ENCODE results near the gene GLCCI1.
"Not testable (repeated sequence)": the region's sequence is repeated elsewhere in the genome, so short reads cannot be mapped to it uniquely, and the experiment has no call there.

GLCCI1 gene

DNA sequence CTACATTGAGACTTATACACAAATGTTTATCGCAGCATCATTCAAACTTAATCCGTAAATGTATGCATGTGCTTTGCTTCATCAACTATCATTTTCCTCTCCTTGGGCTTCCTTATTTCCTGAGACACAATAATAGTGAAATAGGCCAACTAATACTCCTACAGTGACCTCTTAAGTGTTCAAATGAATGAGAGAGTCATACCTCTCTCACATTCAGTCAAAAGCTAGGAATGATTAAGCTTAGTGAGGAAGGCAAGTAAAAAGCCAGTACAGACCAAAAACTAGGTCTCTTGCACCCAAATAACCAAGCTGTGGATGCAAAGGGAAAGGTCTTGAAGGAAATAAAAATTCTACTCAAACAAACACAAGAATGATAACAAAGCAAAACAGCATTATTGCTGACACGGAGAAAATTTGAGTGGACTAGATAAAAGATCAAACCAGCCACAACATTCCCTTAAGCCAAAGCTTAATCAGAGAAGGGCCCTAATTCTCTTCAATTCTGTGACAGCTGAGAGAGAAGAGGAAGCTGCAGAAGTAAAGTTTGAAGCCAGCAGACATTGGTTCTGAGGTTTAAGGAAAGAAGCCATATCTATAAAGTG, 72.3 kb downstream of the GLCCI1 start:
- Histone ChIP-seq H3K9me3 (ENCODE audit: control insufficient read depth, low read length) (no peaks in the 10 kb centered on the region), H3K9ac (ENCODE audit: low read length) (no peak overlapping the region), H3K27me3 (ENCODE audit: control insufficient read depth, insufficient read depth, low read length) (no peaks in the 10 kb centered on the region), H3K4me1 (ENCODE audit: control insufficient read depth, insufficient read depth, low read length) (no peaks in the 10 kb centered on the region), H3K4me3 (ENCODE audit: low read length) (no peak overlapping the region), H3K36me3 (ENCODE audit: control insufficient read depth, insufficient read depth, low read length) (no peaks in the 10 kb centered on the region)

DNA sequence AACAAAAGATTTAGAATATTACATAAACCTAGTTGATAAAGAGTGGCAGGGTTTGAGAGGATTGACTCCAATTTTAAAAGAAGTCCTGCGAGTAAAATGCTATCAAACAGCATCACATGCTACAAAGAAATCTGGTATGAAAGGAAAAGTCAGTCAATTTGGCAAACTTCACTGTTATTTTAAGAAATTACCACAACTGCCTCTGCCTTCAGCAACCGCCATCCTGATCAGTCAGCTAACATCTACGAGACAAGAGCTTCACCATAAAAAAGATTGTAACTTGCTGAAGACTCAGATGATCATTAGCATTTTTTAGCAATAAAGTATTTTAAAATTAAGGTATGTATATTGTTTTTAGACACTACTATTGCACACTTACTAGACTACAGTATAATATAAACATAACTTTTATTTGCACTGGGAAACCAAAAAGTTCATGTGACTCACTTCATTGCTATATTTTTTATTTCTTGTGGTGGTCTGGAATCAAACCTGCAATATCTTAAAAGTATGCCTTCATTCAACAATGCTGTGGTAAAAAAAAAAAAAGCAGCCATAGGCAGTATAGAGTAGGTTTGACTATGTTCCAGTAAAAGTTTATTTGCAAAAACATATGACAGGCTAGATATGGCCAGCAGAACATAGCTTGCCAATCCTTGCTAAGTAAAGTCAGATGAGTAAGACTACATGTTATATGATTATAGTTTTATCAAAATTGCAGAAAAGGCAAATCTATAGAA, 74.4 kb downstream of the GLCCI1 start:
- H3K9me3 ChIP-seq (ENCODE audit: control insufficient read depth, low read length), result no peaks in the 10 kb centered on the region
- no peaks in the 10 kb centered on the region for H3K27me3 ChIP-seq (ENCODE audit: control insufficient read depth, insufficient read depth, low read length)
- no peak overlapping the region for H3K4me3 ChIP-seq (ENCODE audit: low read length)
- no peaks in the 10 kb centered on the region for H3K4me1 ChIP-seq (ENCODE audit: control insufficient read depth, insufficient read depth, low read length)
- no peaks in the 10 kb centered on the region for H3K36me3 ChIP-seq (ENCODE audit: control insufficient read depth, insufficient read depth, low read length)
- H3K9ac ChIP-seq (ENCODE audit: low read length), result no peak overlapping the region

DNA sequence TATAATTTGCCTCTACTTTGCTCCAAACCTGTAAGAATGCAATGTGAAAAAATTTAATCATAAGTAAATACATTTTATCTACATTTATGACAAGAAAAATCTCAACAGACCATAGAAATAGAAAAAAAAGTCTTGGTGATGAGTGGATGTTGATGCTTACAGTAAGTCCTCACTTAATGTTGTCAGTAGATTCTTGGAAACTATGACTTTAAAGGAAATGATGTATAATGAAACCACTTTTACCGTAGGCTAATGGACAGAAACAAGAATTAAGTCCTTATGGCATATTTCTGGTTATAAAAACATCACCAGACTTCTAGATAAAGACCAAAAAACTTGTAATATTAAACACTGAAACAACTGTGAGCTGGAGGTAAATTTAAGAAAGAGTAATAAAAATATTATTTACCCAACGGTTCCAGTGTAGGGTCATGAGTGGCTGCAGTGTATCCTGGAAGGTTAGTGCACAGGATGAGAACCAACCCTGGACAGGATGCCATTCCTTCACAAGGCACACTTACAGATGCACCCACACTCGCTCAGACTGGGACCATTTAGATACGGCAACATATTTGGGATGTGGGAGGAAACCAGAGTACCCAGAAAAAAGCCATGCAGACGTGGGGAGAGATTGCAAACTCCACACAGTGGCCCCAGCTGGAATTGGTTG, 76.3 kb downstream of the GLCCI1 start:
- no peaks in the 10 kb centered on the region for H3K36me3 ChIP-seq (ENCODE audit: control insufficient read depth, insufficient read depth, low read length)
- no peaks in the 10 kb centered on the region for H3K4me1 ChIP-seq (ENCODE audit: control insufficient read depth, insufficient read depth, low read length)
- H3K9me3 ChIP-seq (ENCODE audit: control insufficient read depth, low read length), result no peaks in the 10 kb centered on the region
- H3K9ac ChIP-seq (ENCODE audit: low read length), result no peak overlapping the region
- H3K27me3 ChIP-seq (ENCODE audit: control insufficient read depth, insufficient read depth, low read length), result no peaks in the 10 kb centered on the region
- no peak overlapping the region for H3K4me3 ChIP-seq (ENCODE audit: low read length)

DNA sequence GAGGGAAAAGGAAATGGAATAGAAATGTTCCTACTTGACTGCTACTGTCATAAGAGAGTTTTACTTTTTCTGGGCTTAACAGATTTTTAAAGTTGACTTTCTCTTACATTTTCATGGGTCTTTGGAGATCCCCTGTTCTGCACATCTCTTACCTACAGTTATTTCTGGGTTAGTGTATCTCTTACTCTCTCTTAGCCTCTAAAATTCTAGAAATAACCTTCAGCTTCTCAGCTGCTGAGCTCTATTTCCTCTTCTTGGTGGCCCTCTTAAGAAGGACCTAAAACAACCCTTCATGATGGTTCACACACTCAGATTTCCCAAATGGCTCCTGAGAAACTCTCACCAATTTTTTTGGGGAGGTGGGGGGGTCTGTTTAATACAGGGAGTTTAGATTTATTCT, 79.5 kb downstream of the GLCCI1 start:
- not testable (repeated sequence) for H3K9ac ChIP-seq (ENCODE audit: low read length); H3K27me3 ChIP-seq (ENCODE audit: control insufficient read depth, insufficient read depth, low read length); H3K4me1 ChIP-seq (ENCODE audit: control insufficient read depth, insufficient read depth, low read length); H3K36me3 ChIP-seq (ENCODE audit: control insufficient read depth, insufficient read depth, low read length); H3K4me3 ChIP-seq (ENCODE audit: low read length); H3K9me3 ChIP-seq (ENCODE audit: control insufficient read depth, low read length)

DNA sequence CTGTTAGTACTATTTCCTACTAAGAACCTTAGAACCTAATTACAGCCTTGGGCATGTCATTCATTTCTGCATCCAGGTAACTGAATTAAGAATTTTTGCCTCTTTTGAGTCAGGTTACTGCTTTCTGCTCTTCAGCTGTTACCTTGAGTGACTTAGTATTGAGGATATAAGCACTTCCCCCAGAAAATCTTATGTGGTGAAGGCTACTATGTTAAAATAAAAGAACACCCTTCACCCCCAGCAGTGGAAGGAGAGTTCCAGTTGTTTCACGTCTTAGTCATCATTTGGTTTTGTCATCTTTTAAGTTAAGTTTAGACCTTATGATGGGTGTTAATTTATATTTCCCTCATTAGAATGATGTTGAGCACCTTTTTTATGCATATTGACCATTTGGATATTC, 82.8 kb downstream of the GLCCI1 start:
- Histone ChIP-seq H3K9ac (ENCODE audit: low read length) (no peak overlapping the region), H3K36me3 (ENCODE audit: control insufficient read depth, insufficient read depth, low read length) (no peaks in the 10 kb centered on the region), H3K4me3 (ENCODE audit: low read length) (no peak overlapping the region), H3K4me1 (ENCODE audit: control insufficient read depth, insufficient read depth, low read length) (no peaks in the 10 kb centered on the region), H3K27me3 (ENCODE audit: control insufficient read depth, insufficient read depth, low read length) (no peaks in the 10 kb centered on the region), H3K9me3 (ENCODE audit: control insufficient read depth, low read length) (no peaks in the 10 kb centered on the region)

DNA sequence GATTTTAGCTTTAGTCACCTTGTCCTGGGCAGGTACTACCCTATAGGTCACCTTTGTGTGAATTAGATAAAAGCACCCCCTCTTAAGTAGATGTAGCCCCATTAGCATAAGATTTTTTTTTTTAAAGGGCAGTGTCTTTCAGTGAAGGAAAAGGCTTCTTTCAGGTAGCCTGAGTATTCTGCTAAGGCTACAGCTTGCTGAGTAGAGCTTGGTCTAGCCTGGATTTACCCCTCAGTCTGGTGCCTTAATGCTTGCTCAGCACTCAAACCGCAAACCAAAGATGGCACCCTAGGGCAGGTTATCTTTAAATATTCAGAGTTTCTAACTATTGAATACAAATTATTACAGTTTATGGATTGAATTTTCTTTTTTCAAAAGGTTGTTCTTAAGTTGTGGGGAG, 83.4 kb downstream of the GLCCI1 start:
- H3K9me3 ChIP-seq (ENCODE audit: control insufficient read depth, low read length), result no peaks in the 10 kb centered on the region
- no peak overlapping the region for H3K4me3 ChIP-seq (ENCODE audit: low read length)
- H3K9ac ChIP-seq (ENCODE audit: low read length), result no peak overlapping the region
- H3K36me3 ChIP-seq (ENCODE audit: control insufficient read depth, insufficient read depth, low read length), result no peaks in the 10 kb centered on the region
- H3K4me1 ChIP-seq (ENCODE audit: control insufficient read depth, insufficient read depth, low read length), result no peaks in the 10 kb centered on the region
- H3K27me3 ChIP-seq (ENCODE audit: control insufficient read depth, insufficient read depth, low read length), result no peaks in the 10 kb centered on the region

DNA sequence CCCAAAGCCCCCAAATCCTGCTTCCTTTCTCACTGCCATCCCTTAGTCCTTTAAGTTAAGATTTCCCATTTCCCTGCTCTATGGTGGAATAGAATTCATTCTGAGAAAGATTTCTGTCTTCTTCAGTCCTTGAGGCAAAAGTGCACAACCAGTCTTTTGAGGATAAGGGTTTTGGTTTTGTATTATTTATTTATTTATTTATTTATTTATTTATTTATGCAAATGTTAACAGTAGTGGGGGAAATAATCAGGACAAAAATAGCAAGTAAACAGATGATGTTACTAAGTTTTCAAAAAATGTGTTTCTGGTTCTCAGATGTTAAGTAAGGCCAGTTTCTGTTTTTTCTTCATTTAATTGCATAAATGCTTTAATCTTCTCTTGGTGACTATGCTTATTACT, 84.2 kb downstream of the GLCCI1 start:
- H3K9ac ChIP-seq (ENCODE audit: low read length), result no peak overlapping the region
- H3K4me1 ChIP-seq (ENCODE audit: control insufficient read depth, insufficient read depth, low read length), result no peaks in the 10 kb centered on the region
- H3K9me3 ChIP-seq (ENCODE audit: control insufficient read depth, low read length), result no peaks in the 10 kb centered on the region
- H3K4me3 ChIP-seq (ENCODE audit: low read length), result no peak overlapping the region
- no peaks in the 10 kb centered on the region for H3K36me3 ChIP-seq (ENCODE audit: control insufficient read depth, insufficient read depth, low read length)
- H3K27me3 ChIP-seq (ENCODE audit: control insufficient read depth, insufficient read depth, low read length), result no peaks in the 10 kb centered on the region

DNA sequence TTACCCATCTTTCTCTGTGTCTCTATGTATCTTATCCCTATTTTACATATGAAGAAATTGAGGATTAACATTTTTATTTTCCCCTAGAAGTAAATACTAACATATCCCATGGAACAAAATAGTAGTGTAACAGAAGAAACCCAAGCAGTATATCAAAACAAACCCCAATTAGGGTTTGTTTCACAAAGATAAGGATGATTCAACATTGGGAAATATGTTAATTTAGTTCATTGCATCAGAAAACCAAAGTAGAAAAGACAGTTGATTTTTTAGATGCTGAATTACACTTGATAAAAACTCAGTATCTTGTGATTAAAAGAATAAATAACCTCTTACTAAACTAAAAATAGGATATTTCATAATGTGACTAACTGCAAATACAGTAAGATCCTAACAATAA, 87.8 kb downstream of the GLCCI1 start:
- no peaks in the 10 kb centered on the region for H3K4me1 ChIP-seq (ENCODE audit: control insufficient read depth, insufficient read depth, low read length)
- no peaks in the 10 kb centered on the region for H3K27me3 ChIP-seq (ENCODE audit: control insufficient read depth, insufficient read depth, low read length)
- H3K4me3 ChIP-seq (ENCODE audit: low read length), result no peak overlapping the region
- no peaks in the 10 kb centered on the region for H3K36me3 ChIP-seq (ENCODE audit: control insufficient read depth, insufficient read depth, low read length)
- H3K9me3 ChIP-seq (ENCODE audit: control insufficient read depth, low read length), result no peaks in the 10 kb centered on the region
- H3K9ac ChIP-seq (ENCODE audit: low read length), result no peak overlapping the region

DNA sequence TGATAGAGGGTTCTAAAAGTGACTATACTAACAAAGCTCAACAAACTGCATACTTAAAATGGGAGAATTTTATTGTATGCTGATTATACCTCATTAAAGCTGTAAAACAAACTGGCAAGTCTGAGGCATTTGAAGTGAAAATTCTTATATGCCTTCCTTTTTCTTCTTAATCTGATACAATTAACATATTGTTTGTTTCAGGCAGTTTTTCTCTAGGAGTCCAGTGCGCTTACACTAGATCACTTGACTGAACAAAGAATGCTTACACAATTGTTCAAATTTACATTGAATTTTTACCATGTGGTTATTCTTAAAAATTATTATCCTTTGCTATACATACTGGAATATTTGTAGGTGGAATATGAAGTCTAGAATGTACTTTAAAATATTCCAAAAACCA, 89.0 kb downstream of the GLCCI1 start:
- H3K9me3 ChIP-seq (ENCODE audit: control insufficient read depth, low read length), result no peaks in the 10 kb centered on the region
- H3K4me3 ChIP-seq (ENCODE audit: low read length), result no peak overlapping the region
- no peaks in the 10 kb centered on the region for H3K4me1 ChIP-seq (ENCODE audit: control insufficient read depth, insufficient read depth, low read length)
- H3K27me3 ChIP-seq (ENCODE audit: control insufficient read depth, insufficient read depth, low read length), result no peaks in the 10 kb centered on the region
- no peak overlapping the region for H3K9ac ChIP-seq (ENCODE audit: low read length)
- H3K36me3 ChIP-seq (ENCODE audit: control insufficient read depth, insufficient read depth, low read length), result no peaks in the 10 kb centered on the region

DNA sequence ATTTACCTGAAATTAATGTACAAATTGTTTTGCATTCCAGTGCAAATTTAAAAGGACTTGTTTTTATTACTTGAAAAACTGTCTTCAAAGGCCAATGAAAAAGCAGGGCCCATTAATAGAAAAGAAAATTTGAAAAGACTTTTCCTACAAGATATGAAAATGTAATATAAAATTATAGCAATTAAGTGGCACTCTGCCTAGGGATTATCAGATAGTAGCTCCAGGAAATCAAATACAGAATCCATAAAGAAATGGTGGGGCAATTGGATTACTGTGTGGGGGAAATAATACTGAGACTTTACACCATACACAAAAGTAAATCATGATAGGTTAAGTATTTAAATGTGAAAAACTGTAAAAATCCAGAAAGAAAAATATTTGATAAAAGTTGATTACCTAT, 89.7 kb downstream of the GLCCI1 start:
- Histone ChIP-seq H3K4me3 (ENCODE audit: low read length) (no peak overlapping the region), H3K36me3 (ENCODE audit: control insufficient read depth, insufficient read depth, low read length) (no peaks in the 10 kb centered on the region), H3K27me3 (ENCODE audit: control insufficient read depth, insufficient read depth, low read length) (no peaks in the 10 kb centered on the region), H3K4me1 (ENCODE audit: control insufficient read depth, insufficient read depth, low read length) (no peaks in the 10 kb centered on the region), H3K9me3 (ENCODE audit: control insufficient read depth, low read length) (no peaks in the 10 kb centered on the region), H3K9ac (ENCODE audit: low read length) (no peak overlapping the region)

DNA sequence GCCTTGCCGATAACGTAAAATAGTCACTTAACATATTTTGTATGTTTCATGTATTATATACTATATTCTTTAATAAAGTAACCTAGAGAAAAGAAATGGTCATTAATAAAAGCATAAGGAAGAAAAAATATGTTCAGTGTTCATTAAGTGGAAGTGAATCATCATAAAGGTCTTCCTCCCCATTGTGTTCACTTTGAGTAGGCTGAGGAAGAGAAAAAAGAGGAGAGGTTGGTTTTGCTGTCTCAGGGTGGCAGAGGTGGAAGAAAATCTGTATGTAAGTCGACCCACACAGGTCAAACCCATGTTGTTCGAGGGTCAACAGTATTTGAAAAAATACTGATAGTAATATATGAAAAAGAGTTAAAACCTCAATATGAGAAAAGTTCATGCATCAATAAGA, 90.3 kb downstream of the GLCCI1 start:
- no peaks in the 10 kb centered on the region for H3K9me3 ChIP-seq (ENCODE audit: control insufficient read depth, low read length)
- H3K36me3 ChIP-seq (ENCODE audit: control insufficient read depth, insufficient read depth, low read length), result no peaks in the 10 kb centered on the region

DNA sequence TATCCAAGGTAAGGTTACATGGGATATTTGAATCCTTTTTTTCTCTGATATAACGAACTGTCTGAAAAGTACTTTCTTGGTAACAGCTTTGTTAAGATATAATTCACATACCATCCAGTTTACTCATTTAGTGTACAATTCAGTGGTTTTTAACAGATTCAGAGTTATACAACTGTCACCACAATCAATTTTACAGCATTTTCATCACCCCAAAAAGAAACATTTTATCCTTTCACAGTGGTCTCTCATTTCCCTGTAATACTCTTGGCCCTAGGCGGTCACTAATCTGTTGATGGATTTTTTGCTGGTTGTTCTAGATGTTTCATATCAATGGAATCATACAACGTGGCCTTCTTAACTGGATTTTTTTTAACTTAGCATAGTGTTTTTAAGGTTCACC, 91.6 kb downstream of the GLCCI1 start:
- H3K9me3 ChIP-seq (ENCODE audit: control insufficient read depth, low read length), result no peaks in the 10 kb centered on the region
- H3K27me3 ChIP-seq (ENCODE audit: control insufficient read depth, insufficient read depth, low read length), result no peaks in the 10 kb centered on the region
- H3K36me3 ChIP-seq (ENCODE audit: control insufficient read depth, insufficient read depth, low read length), result no peaks in the 10 kb centered on the region
- H3K4me3 ChIP-seq (ENCODE audit: low read length), result no peak overlapping the region
- no peak overlapping the region for H3K9ac ChIP-seq (ENCODE audit: low read length)
- no peaks in the 10 kb centered on the region for H3K4me1 ChIP-seq (ENCODE audit: control insufficient read depth, insufficient read depth, low read length)

More for the DNA sequence above, 90.3 kb downstream of the GLCCI1 start:
- no peak overlapping the region for H3K9ac ChIP-seq (ENCODE audit: low read length)
- no peak overlapping the region for H3K4me3 ChIP-seq (ENCODE audit: low read length)
- no peaks in the 10 kb centered on the region for H3K27me3 ChIP-seq (ENCODE audit: control insufficient read depth, insufficient read depth, low read length)
- no peaks in the 10 kb centered on the region for H3K4me1 ChIP-seq (ENCODE audit: control insufficient read depth, insufficient read depth, low read length)
